Tongue (tissue), 2 donors: ENCODE data around the gene AKT3. TPM values are rescaled to one million over a fixed set of nuclear protein-coding genes. Genes with fewer than 3 reads are reported as not detected.
A peak's percentile ranks its signal among the peaks of the same experiment; 100 is the strongest.

Experiments used
- DNase-seq: peaks from one replicate; pipeline ENCODE4 v3.0.0-alpha.2; 2015
- total RNA-seq: library from RNA; depleted of rRNA; stranded (reverse); fragments of >200 nt; gene quantifications from one replicate; pipeline ENCODE4 v1.2.3, GENCODE V29; 2014

Gene AKT3
- total RNA-seq, 1 donor from 2014 or later = 48.3 TPM

GRCh38 chr1:243731301-243731891, 118.6 kb downstream of the AKT3 start:
- DNase-seq = peak; percentile 68

- no peak for DNase-seq
Measured at GRCh38 chr1:243730487-243731150, 119.4 kb downstream of the AKT3 start.

GRCh38 chr1:243729956-243730355, 120.1 kb downstream of the AKT3 start:
- no peak for DNase-seq

GRCh38 chr1:243727503-243728203, 122.4 kb downstream of the AKT3 start:
- DNase-seq = no peak

GRCh38 chr1:243726806-243727502, 123.1 kb downstream of the AKT3 start:
- no peak for DNase-seq

- no peak for DNase-seq
Measured at GRCh38 chr1:243725846-243726245, 124.2 kb downstream of the AKT3 start.

- DNase-seq = no peak
Measured at GRCh38 chr1:243725075-243725474, 125.0 kb downstream of the AKT3 start.

GRCh38 chr1:243723458-243724043, 126.5 kb downstream of the AKT3 start:
- DNase-seq = no peak

- DNase-seq = no peak
Measured at GRCh38 chr1:243723050-243723449, 127.0 kb downstream of the AKT3 start.

- DNase-seq = no peak
Measured at GRCh38 chr1:243719476-243719875, 130.6 kb downstream of the AKT3 start.

GRCh38 chr1:243718893-243719292, 131.2 kb downstream of the AKT3 start:
- no peak for DNase-seq

GRCh38 chr1:243718022-243718421, 132.0 kb downstream of the AKT3 start:
- DNase-seq = no peak

- DNase-seq = no peak
Measured at GRCh38 chr1:243716906-243717305, 133.1 kb downstream of the AKT3 start.

GRCh38 chr1:243715285-243715684, 134.8 kb downstream of the AKT3 start:
- no peak for DNase-seq

GRCh38 chr1:243713470-243714186, 136.4 kb downstream of the AKT3 start:
- DNase-seq = peak; percentile 95

GRCh38 chr1:243712941-243713340, 137.1 kb downstream of the AKT3 start:
- peak; percentile 18 for DNase-seq

- no peak for DNase-seq
Measured at GRCh38 chr1:243712242-243712641, 137.8 kb downstream of the AKT3 start.

- no peak for DNase-seq
Measured at GRCh38 chr1:243710467-243710866, 139.6 kb downstream of the AKT3 start.

GRCh38 chr1:243708210-243708609, 141.8 kb downstream of the AKT3 start:
- peak; percentile 20 for DNase-seq

GRCh38 chr1:243706563-243706962, 143.5 kb downstream of the AKT3 start:
- DNase-seq = no peak

GRCh38 chr1:243705585-243705984, 144.5 kb downstream of the AKT3 start:
- no peak for DNase-seq

- DNase-seq = no peak
Measured at GRCh38 chr1:243701872-243702271, 148.2 kb downstream of the AKT3 start.
